H9 (cell line): ENCODE results near the gene THBS3. TPM values are rescaled to one million over a fixed set of nuclear protein-coding genes. Genes with fewer than 3 reads are reported as not detected.
A peak's percentile ranks its signal among the peaks of the same experiment; 100 is the strongest.

Experiments
- DNase-seq: peaks from one replicate; pipeline ENCODE4 v3.0.0-alpha.2; 2017
- H2AFZ ChIP-seq: one replicate; pipeline ENCODE4 v1.6.1; 2013; ENCODE audit warnings: mild to moderate bottlenecking, low read length, control low read depth, moderate library complexity
- H2AK5ac ChIP-seq: 2 replicates; pipeline ENCODE4 v1.6.1; 2013; ENCODE audit warnings: low read length, control low read depth, mixed read lengths; ENCODE audit not compliant: insufficient read length
- H2BK120ac ChIP-seq: one replicate; pipeline ENCODE4 v1.6.1; 2013; ENCODE audit warnings: low read depth, mild to moderate bottlenecking, low read length, control low read depth, inconsistent platforms; ENCODE audit not compliant: poor library complexity, severe bottlenecking
- H2BK12ac ChIP-seq: 2 replicates; pipeline ENCODE4 v1.6.1; 2013; ENCODE audit warnings: low read length, control low read depth, mixed read lengths, low read depth; ENCODE audit not compliant: insufficient read length
- H2BK15ac ChIP-seq: 2 replicates; pipeline ENCODE4 v1.6.1; 2013; ENCODE audit warnings: low read depth, low read length, control low read depth
- H2BK20ac ChIP-seq: one replicate; pipeline ENCODE4 v1.6.1; 2013; ENCODE audit warnings: low read depth, mild to moderate bottlenecking, low read length, control low read depth, inconsistent platforms; ENCODE audit not compliant: poor library complexity, severe bottlenecking
- H2BK5ac ChIP-seq: 2 replicates; pipeline ENCODE4 v1.6.1; 2013; ENCODE audit warnings: low read length, control low read depth, mixed read lengths; ENCODE audit not compliant: insufficient read length
- H3K14ac ChIP-seq: 2 replicates; pipeline ENCODE4 v1.6.1; 2013; ENCODE audit warnings: low read length, control low read depth; ENCODE audit not compliant: insufficient read depth
- H3K18ac ChIP-seq: 2 replicates; pipeline ENCODE4 v1.6.1; 2013; ENCODE audit warnings: low read depth, mild to moderate bottlenecking, mixed read lengths, low read length, control low read depth; ENCODE audit not compliant: insufficient read length
- H3K23ac ChIP-seq: 2 replicates; pipeline ENCODE4 v1.6.1; 2013; ENCODE audit warnings: low read length, control low read depth, mixed read lengths, low read depth; ENCODE audit not compliant: insufficient read length
- H3K23me2 ChIP-seq: 2 replicates; pipeline ENCODE4 v1.6.1; 2013; ENCODE audit warnings: low read depth, mild to moderate bottlenecking, mixed read lengths, low read length, control low read depth; ENCODE audit not compliant: insufficient read length, poor library complexity, severe bottlenecking
- H3K27ac ChIP-seq: 2 replicates; pipeline ENCODE4 v1.5.1; 2013; ENCODE audit warnings: low read length, control low read depth, mixed read lengths, low read depth; ENCODE audit not compliant: insufficient read length
- H3K27me3 ChIP-seq: 2 replicates; pipeline ENCODE4 v1.6.1; 2013; ENCODE audit warnings: low read length, control low read depth, inconsistent platforms; ENCODE audit not compliant: insufficient read depth
- H3K4ac ChIP-seq: 2 replicates; pipeline ENCODE4 v1.6.1; 2013; ENCODE audit warnings: low read depth, mild to moderate bottlenecking, control low read depth, inconsistent platforms, low read length, moderate library complexity
- H3K4me1 ChIP-seq: 2 replicates; pipeline ENCODE4 v1.6.1; 2013; ENCODE audit warnings: low read length, control low read depth, inconsistent platforms; ENCODE audit not compliant: insufficient read depth
- H3K4me2 ChIP-seq: 2 replicates; pipeline ENCODE4 v1.6.1; 2013; ENCODE audit warnings: low read length, control low read depth, mixed read lengths; ENCODE audit not compliant: insufficient read length, insufficient read depth
- H3K56ac ChIP-seq: 2 replicates; pipeline ENCODE4 v1.6.1; 2013; ENCODE audit warnings: low read depth, mild to moderate bottlenecking, mixed read lengths, low read length, control low read depth; ENCODE audit not compliant: insufficient read length
- H3K79me1 ChIP-seq: 2 replicates; pipeline ENCODE4 v1.6.1; 2013; ENCODE audit warnings: low read depth, mild to moderate bottlenecking, moderate library complexity, low read length, control low read depth, inconsistent platforms; ENCODE audit not compliant: insufficient read depth, poor library complexity, severe bottlenecking
- H3K79me2 ChIP-seq: 2 replicates; pipeline ENCODE4 v1.6.1; 2013; ENCODE audit warnings: low read length, control low read depth, inconsistent platforms; ENCODE audit not compliant: insufficient read depth
- H3K9ac ChIP-seq: 2 replicates; pipeline ENCODE4 v1.6.1; 2013; ENCODE audit warnings: low read length, control low read depth, mixed read lengths; ENCODE audit not compliant: insufficient read length; ENCODE audit errors: extremely low read depth
- H3K9me3 ChIP-seq: one replicate; pipeline ENCODE4 v1.6.1; 2013; ENCODE audit warnings: low read depth, low read length, inconsistent platforms; ENCODE audit not compliant: control insufficient read depth
- H3T11ph ChIP-seq: one replicate; pipeline ENCODE4 v1.6.1; 2013; ENCODE audit warnings: mild to moderate bottlenecking, low read length, control low read depth, inconsistent platforms
- H4K20me1 ChIP-seq: one replicate; pipeline ENCODE4 v1.6.1; 2013; ENCODE audit not compliant: control insufficient read depth, insufficient read length, insufficient read depth
- H4K5ac ChIP-seq: 2 replicates; pipeline ENCODE4 v1.6.1; 2013; ENCODE audit warnings: low read depth, mild to moderate bottlenecking, mixed read lengths, low read length, control low read depth; ENCODE audit not compliant: insufficient read length
- H4K8ac ChIP-seq: replicated peaks from 2 replicates; pipeline ENCODE4 v1.6.1; 2013; ENCODE audit warnings: low read length, control low read depth, mixed read lengths, low read depth; ENCODE audit not compliant: insufficient read length
- H4K91ac ChIP-seq: 2 replicates; pipeline ENCODE4 v1.6.1; 2013; ENCODE audit warnings: low read depth, mild to moderate bottlenecking, moderate library complexity, mixed read lengths, low read length, control low read depth; ENCODE audit not compliant: insufficient read length
- H3K27ac Mint-ChIP-seq, 3 experiments: 2 replicates in 2 of 3; 3 replicates in 1 of 3; pipeline ENCODE4 v1.8.0; 2020 to 2021; ENCODE audit warnings: mixed read lengths in 3 of 3, mild to moderate bottlenecking in 1 of 3, moderate library complexity in 1 of 3
- H3K27me3 Mint-ChIP-seq: 2 replicates; pipeline ENCODE4 v1.8.0; 2021; ENCODE audit warnings: low read depth, mild to moderate bottlenecking, moderate library complexity, mixed read lengths
- H3K36me3 Mint-ChIP-seq, 3 experiments: 2 replicates in 2 of 3; 3 replicates in 1 of 3; pipeline ENCODE4 v1.8.0; 2020 to 2021; ENCODE audit warnings: low read depth in 3 of 3, mixed read lengths in 3 of 3; ENCODE audit not compliant: insufficient read depth in 1 of 3
- H3K4me1 Mint-ChIP-seq, 2 experiments: 2 replicates each; pipeline ENCODE4 v1.8.0; 2020; ENCODE audit warnings: mixed read lengths in 2 of 2
- H3K4me3 Mint-ChIP-seq, 2 experiments: 2 replicates in 1 of 2; 3 replicates in 1 of 2; pipeline ENCODE4 v1.8.0; 2020 to 2021; ENCODE audit warnings: mild to moderate bottlenecking in 2 of 2, mixed read lengths in 2 of 2, moderate library complexity in 1 of 2
- H3K9me3 Mint-ChIP-seq, 2 experiments: 2 replicates in 1 of 2; 3 replicates in 1 of 2; pipeline ENCODE4 v1.8.0; 2020; ENCODE audit warnings: mild to moderate bottlenecking in 2 of 2, mixed read lengths in 2 of 2, moderate library complexity in 1 of 2
- WGBS: extraction: QIAGEN DNeasy Blood & Tissue Kit; methylation state at CpG from one replicate; pipeline ENCODE4 v1.1.7; 2013; ENCODE audit warnings: missing lambda C conversion rate, low lambda C conversion rate, mixed read lengths; ENCODE audit not compliant: insufficient read length; ENCODE audit errors: extremely low coverage; 5-methylcytosine and 5-hydroxymethylcytosine counted together
- total RNA-seq: library from RNA; stranded (reverse); gene quantifications from 2 replicates; pipeline ENCODE4 v1.2.1, GENCODE V29; 2021
- TF ChIP-seq, protein P1 (sequence below): fragments of 200-600 bp; sonication (generic); conservative IDR thresholded peaks from 3 replicates; pipeline ENCODE4 v1.8.0; 2021; ENCODE audit warnings: antibody characterized with exemption, mild to moderate bottlenecking

Gene THBS3
- total RNA-seq, 1 experiment from 2014 or later = 5.9 TPM

DNA sequence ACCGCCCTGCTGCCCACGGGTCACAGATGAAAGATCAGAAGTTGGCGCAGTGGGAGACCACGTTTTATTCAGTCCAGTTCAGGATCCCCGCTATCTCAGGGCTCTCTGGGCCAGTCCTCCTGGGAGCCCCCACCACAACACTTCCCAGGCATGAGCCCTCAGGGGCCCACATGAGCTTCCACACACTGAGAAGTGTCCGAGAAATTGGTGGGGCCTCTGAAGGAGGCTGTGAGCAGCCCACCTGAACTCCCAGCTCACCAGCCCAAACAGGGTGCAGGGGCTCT lies 22.0 kb downstream of the THBS3 start:
- Histone ChIP-seq H4K8ac (no peak overlapping the region), H4K20me1 (no peaks in the 10 kb centered on the region), H3K4me1 (peaks cover 3% of the 10 kb centered on the region), H3K79me2 (no peaks in the 10 kb centered on the region), H3K14ac (no peak overlapping the region), H3K23ac (no peak overlapping the region), H2BK12ac (no peak overlapping the region), H4K91ac (no peak overlapping the region), H4K5ac (no peak overlapping the region), H3K23me2 (no peaks in the 10 kb centered on the region), H3K27me3 (no peaks in the 10 kb centered on the region), H3T11ph (no peak overlapping the region), H3K27ac (no peak overlapping the region), H3K79me1 (no peaks in the 10 kb centered on the region), H2AFZ (no peak overlapping the region), H3K4ac (no peak overlapping the region), H3K4me2 (no peak overlapping the region), H3K9ac (no peak overlapping the region), H3K9me3 (no peaks in the 10 kb centered on the region), H2BK15ac (no peak overlapping the region), H3K18ac (no peak overlapping the region), H2BK5ac (no peak overlapping the region), H2BK20ac (no peak overlapping the region), H3K56ac (no peak overlapping the region), H2AK5ac (no peak overlapping the region), H2BK120ac (no peak overlapping the region)
- peak overlapping the region in 2 of 3 experiments; percentile 3 to 55; a peak in 3 of 7 replicates for H3K27ac Mint-ChIP-seq
- peaks cover 0 to 2% of the 10 kb centered on the region in 2 experiments; a peak in 1 of 5 replicates for H3K9me3 Mint-ChIP-seq
- TF ChIP-seq, protein P1, sequence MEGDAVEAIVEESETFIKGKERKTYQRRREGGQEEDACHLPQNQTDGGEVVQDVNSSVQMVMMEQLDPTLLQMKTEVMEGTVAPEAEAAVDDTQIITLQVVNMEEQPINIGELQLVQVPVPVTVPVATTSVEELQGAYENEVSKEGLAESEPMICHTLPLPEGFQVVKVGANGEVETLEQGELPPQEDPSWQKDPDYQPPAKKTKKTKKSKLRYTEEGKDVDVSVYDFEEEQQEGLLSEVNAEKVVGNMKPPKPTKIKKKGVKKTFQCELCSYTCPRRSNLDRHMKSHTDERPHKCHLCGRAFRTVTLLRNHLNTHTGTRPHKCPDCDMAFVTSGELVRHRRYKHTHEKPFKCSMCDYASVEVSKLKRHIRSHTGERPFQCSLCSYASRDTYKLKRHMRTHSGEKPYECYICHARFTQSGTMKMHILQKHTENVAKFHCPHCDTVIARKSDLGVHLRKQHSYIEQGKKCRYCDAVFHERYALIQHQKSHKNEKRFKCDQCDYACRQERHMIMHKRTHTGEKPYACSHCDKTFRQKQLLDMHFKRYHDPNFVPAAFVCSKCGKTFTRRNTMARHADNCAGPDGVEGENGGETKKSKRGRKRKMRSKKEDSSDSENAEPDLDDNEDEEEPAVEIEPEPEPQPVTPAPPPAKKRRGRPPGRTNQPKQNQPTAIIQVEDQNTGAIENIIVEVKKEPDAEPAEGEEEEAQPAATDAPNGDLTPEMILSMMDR = no peak
- whole genome bisulfite sequencing = no CpG with 5 or more reads among the region's 6 CpGs
- no peak for DNase-seq
- H3K4me1 Mint-ChIP-seq = peaks cover 17 to 31% of the 10 kb centered on the region in 2 experiments
- H3K4me3 Mint-ChIP-seq = no peak overlapping the region
- H3K36me3 Mint-ChIP-seq = peaks cover 12 to 33% (median 28%) of the 10 kb centered on the region in 3 experiments; a peak in 6 of 7 replicates
- H3K27me3 Mint-ChIP-seq = peaks cover 1% of the 10 kb centered on the region; the same call in 1 of the 2 replicates
